Caco-2 (cell line): ENCODE results near the gene FGFR3. TPM values are rescaled to one million over a fixed set of nuclear protein-coding genes. Genes with fewer than 3 reads are reported as not detected.

Experiments
- BruUV-seq: library from RNA; stranded (reverse); fragments of 400-500 nt; replicated peaks from 2 replicates; lab custom pipeline; 2021; lab: Mats Ljungman, UMichigan
- CTCF ChIA-PET: fragments of 300-600 bp; sonication (Branson Sonifier 250); formaldehyde crosslinking; loops from one replicate; lab custom pipeline; 2022; ENCODE audit warnings: antibody characterized with exemption; lab: Charles Lee
- POLR2A ChIA-PET: fragments of 300-600 bp; sonication (Branson Sonifier 250); formaldehyde crosslinking; loops from one replicate; lab custom pipeline; 2022; ENCODE audit warnings: antibody characterized with exemption; lab: Charles Lee
- DNase-seq, 2 experiments: peaks; one replicate each; pipeline versions ENCODE4 v3.0.0 to v3.0.0-alpha.2; 2020 to 2022
- H3K27me3 ChIP-seq: replicated peaks from 2 replicates; pipeline ENCODE4 v1.6.0; 2011; ENCODE audit warnings: low read length; ENCODE audit not compliant: control insufficient read depth, insufficient read depth
- H3K36me3 ChIP-seq: 2 replicates; pipeline ENCODE4 v1.5.1; 2011; ENCODE audit warnings: low read length; ENCODE audit not compliant: control insufficient read depth, insufficient read depth
- H3K4me1 ChIP-seq: fragments of 250-450 bp; sonication (Bioruptor Pico); 2 replicates; pipeline ENCODE4 v1.5.1; 2020; ENCODE audit warnings: mild to moderate bottlenecking
- H3K4me3 ChIP-seq: 2 replicates; pipeline ENCODE4 v1.5.1; 2011; ENCODE audit warnings: low read depth, mild to moderate bottlenecking, control low read depth, low read length
- H3K9me3 ChIP-seq: fragments of 250-450 bp; sonication (Bioruptor Pico); 2 replicates; pipeline ENCODE4 v1.5.1; 2020; ENCODE audit warnings: mild to moderate bottlenecking, moderate library complexity
- H3K27ac Mint-ChIP-seq: one replicate; pipeline ENCODE4 v1.8.0; 2022; ENCODE audit warnings: mixed read lengths; ENCODE audit not compliant: unreplicated experiment
- H3K27me3 Mint-ChIP-seq: one replicate; pipeline ENCODE4 v1.8.0; 2022; ENCODE audit warnings: mixed read lengths; ENCODE audit not compliant: insufficient read depth, unreplicated experiment
- H3K36me3 Mint-ChIP-seq: one replicate; pipeline ENCODE4 v1.8.0; 2022; ENCODE audit warnings: mild to moderate bottlenecking, mixed read lengths; ENCODE audit not compliant: insufficient read depth, unreplicated experiment
- H3K4me1 Mint-ChIP-seq: one replicate; pipeline ENCODE4 v1.8.0; 2022; ENCODE audit warnings: low read depth, mixed read lengths; ENCODE audit not compliant: unreplicated experiment
- H3K4me3 Mint-ChIP-seq: one replicate; pipeline ENCODE4 v1.8.0; 2022; ENCODE audit warnings: mild to moderate bottlenecking, moderate library complexity, mixed read lengths; ENCODE audit not compliant: unreplicated experiment
- H3K9me3 Mint-ChIP-seq: one replicate; pipeline ENCODE4 v1.8.0; 2022; ENCODE audit warnings: mixed read lengths; ENCODE audit not compliant: unreplicated experiment
- CTCF ChIP-seq, 2 experiments: fragments of 200-600 bp in 1 of 2; IDR thresholded peaks; 1 replicate in 1 of 2; 2 replicates in 1 of 2; pipeline versions ENCODE4 v1.5.1 to v1.8.0; 2011 to 2022; ENCODE audit warnings: antibody characterized with exemption in 1 of 2, control low read depth in 1 of 2, inconsistent platforms in 1 of 2, low read depth in 1 of 2, low read length in 1 of 2, mild to moderate bottlenecking in 1 of 2, moderate library complexity in 1 of 2; ENCODE audit not compliant: insufficient read depth in 1 of 2, severe bottlenecking in 1 of 2, unreplicated experiment in 1 of 2
- intact Hi-C: fragments of 100-400 bp; cut with micrococcal nuclease; formaldehyde crosslinking; loops from one replicate; pipeline ENCODE4 v1.10.0; 2022; ENCODE audit not compliant: unreplicated experiment
- total RNA-seq: library from RNA; stranded (reverse); gene quantifications from 2 replicates; pipeline ENCODE4 v1.2.3, GENCODE V29; 2022

The FGFR3 gene
- total RNA-seq, 1 experiment from 2014 or later, result 132 TPM

GRCh38 chr4:1765409-1766072 is 27.6 kb upstream of the FGFR3 start:
- no peaks in the 10 kb centered on the region for H3K27me3 Mint-ChIP-seq
- no TSS peak for BruUV-seq
- Histone ChIP-seq H3K9me3 (no peaks in the 10 kb centered on the region), H3K27me3 (no peaks in the 10 kb centered on the region), H3K36me3 (no peaks in the 10 kb centered on the region), H3K4me1 (peaks cover 41% of the 10 kb centered on the region), H3K4me3 (no peak overlapping the region)
- peak overlapping the region; percentile 36 for H3K4me3 Mint-ChIP-seq
- ChIA-PET POLR2A (interaction anchor here (0.6 kb wide), 1 partner anchor 36 kb away, joined by 3 read pairs; no protein-coding TSS in a partner anchor), CTCF (interaction anchor here (0.6 to 0.9 kb wide), 2 partner anchors 14 to 17 kb away, joined by 3 to 4 read pairs; no protein-coding TSS in a partner anchor)
- no peak overlapping the region for H3K27ac Mint-ChIP-seq
- no peaks in the 10 kb centered on the region for H3K9me3 Mint-ChIP-seq
- intact Hi-C loops, result no loop called here
- no peak for TF ChIP-seq CTCF (IDR thresholded peaks at IDR 0.05; ENCODE audit: insufficient read depth in 1 of 2, low read depth in 1 of 2, low read length in 1 of 2, severe bottlenecking in 1 of 2, unreplicated experiment in 1 of 2)
- DNase-seq, result peak; percentile 41 to 63
- peaks cover 12% of the 10 kb centered on the region for H3K4me1 Mint-ChIP-seq
- peaks cover 6% of the 10 kb centered on the region for H3K36me3 Mint-ChIP-seq

- Mint-ChIP-seq H3K27ac (no peak overlapping the region), H3K4me1 (peaks cover 12% of the 10 kb centered on the region), H3K36me3 (peaks cover 6% of the 10 kb centered on the region), H3K27me3 (no peaks in the 10 kb centered on the region), H3K9me3 (no peaks in the 10 kb centered on the region), H3K4me3 (peak overlapping the region; percentile 36)
- DNase-seq, result peak in 1 of 2 experiments; percentile 64
- no peaks in the 10 kb centered on the region for H3K9me3 ChIP-seq
- intact Hi-C loops, result no loop called here
- BruUV-seq, result TSS peak; percentile 34
- no peaks in the 10 kb centered on the region for H3K36me3 ChIP-seq
- peaks cover 50% of the 10 kb centered on the region for H3K4me1 ChIP-seq
- H3K4me3 ChIP-seq, result peak overlapping the region; percentile 42
- POLR2A ChIA-PET, result interaction anchor here (0.6 kb wide), 1 partner anchor 36 kb away, joined by 3 read pairs; no protein-coding TSS in a partner anchor
- H3K27me3 ChIP-seq, result no peaks in the 10 kb centered on the region
- no peak for TF ChIP-seq CTCF (IDR thresholded peaks at IDR 0.05; ENCODE audit: insufficient read depth in 1 of 2, low read depth in 1 of 2, low read length in 1 of 2, severe bottlenecking in 1 of 2, unreplicated experiment in 1 of 2)
- CTCF ChIA-PET, result interaction anchor here (0.8 to 2.2 kb wide), 3 partner anchors 15 to 28 kb away, joined by 3 to 35 read pairs (median 3); partner anchors contain the start of gene FGFR3
Observed at GRCh38 chr4:1766106-1767060, 26.7 kb upstream of the FGFR3 start.
